BE2C (cell line): ENCODE results near the gene L3MBTL3.
"Not testable (repeated sequence)": the region's sequence is repeated elsewhere in the genome, so short reads cannot be mapped to it uniquely, and the experiment has no call there.

Experiments
- DNase-seq: peaks from one replicate; pipeline ENCODE4 v3.0.0-alpha.2; 2020
- H3K27me3 ChIP-seq: fragments of 250-450 bp; sonication (Bioruptor Pico); 2 replicates; pipeline ENCODE4 v1.5.1; 2020; ENCODE audit warnings: mild to moderate bottlenecking
- H3K36me3 ChIP-seq: fragments of 250-450 bp; sonication (Bioruptor Pico); 2 replicates; pipeline ENCODE4 v1.5.1; 2020; ENCODE audit warnings: mild to moderate bottlenecking
- H3K4me1 ChIP-seq: fragments of 250-450 bp; sonication (Bioruptor Pico); 2 replicates; pipeline ENCODE4 v1.5.1; 2020
- H3K4me3 ChIP-seq: 2 replicates; pipeline ENCODE4 v1.5.1; 2011; ENCODE audit warnings: low read depth, low read length
- H3K9me3 ChIP-seq: fragments of 250-450 bp; sonication (Bioruptor Pico); 2 replicates; pipeline ENCODE4 v1.5.1; 2020
- CTCF ChIP-seq: IDR thresholded peaks from 2 replicates; pipeline ENCODE4 v1.5.1; 2012; ENCODE audit warnings: mild to moderate bottlenecking, low read depth, low read length

L3MBTL3 gene

GRCh38 chr6:130116273-130116672 lies 97.9 kb downstream of the L3MBTL3 start:
- Histone ChIP-seq H3K27me3 (no peaks in the 10 kb centered on the region), H3K4me1 (peaks cover 2% of the 10 kb centered on the region; the same call in 1 of the 2 replicates), H3K9me3 (no peaks in the 10 kb centered on the region), H3K4me3 (no peak overlapping the region), H3K36me3 (no peaks in the 10 kb centered on the region)
- DNase-seq = no peak
- no peak for TF ChIP-seq CTCF

GRCh38 chr6:130117187-130117701 lies 98.9 kb downstream of the L3MBTL3 start:
- H3K27me3 ChIP-seq, H3K4me1 ChIP-seq, DNase-seq: not testable (repeated sequence)

GRCh38 chr6:130118236-130118635 lies 99.9 kb downstream of the L3MBTL3 start:
- TF ChIP-seq CTCF = no peak
- H3K4me1 ChIP-seq = peaks cover 2% of the 10 kb centered on the region; the same call in 1 of the 2 replicates
- DNase-seq = no peak

More at GRCh38 chr6:130117187-130117701, 98.9 kb downstream of the L3MBTL3 start:
- not testable (repeated sequence) for H3K9me3 ChIP-seq, H3K36me3 ChIP-seq, H3K4me3 ChIP-seq

GRCh38 chr6:130119211-130119610 lies 100.8 kb downstream of the L3MBTL3 start:
- Histone ChIP-seq H3K4me3 (no peak overlapping the region), H3K27me3 (no peaks in the 10 kb centered on the region), H3K4me1 (no peaks in the 10 kb centered on the region), H3K36me3 (no peaks in the 10 kb centered on the region), H3K9me3 (no peaks in the 10 kb centered on the region)
- DNase-seq = no peak
- TF ChIP-seq CTCF = no peak

More at GRCh38 chr6:130118236-130118635, 99.9 kb downstream of the L3MBTL3 start:
- H3K36me3 ChIP-seq = no peaks in the 10 kb centered on the region
- H3K27me3 ChIP-seq = no peaks in the 10 kb centered on the region
- H3K9me3 ChIP-seq = no peaks in the 10 kb centered on the region
- no peak overlapping the region for H3K4me3 ChIP-seq

- Histone ChIP-seq H3K4me3 (no peak overlapping the region), H3K4me1 (no peaks in the 10 kb centered on the region), H3K9me3 (no peaks in the 10 kb centered on the region), H3K27me3 (no peaks in the 10 kb centered on the region), H3K36me3 (no peaks in the 10 kb centered on the region)
- no peak for DNase-seq
- TF ChIP-seq CTCF = no peak
Observed at GRCh38 chr6:130120731-130121130, 102.3 kb downstream of the L3MBTL3 start.

GRCh38 chr6:130122243-130122642 lies 103.9 kb downstream of the L3MBTL3 start:
- Histone ChIP-seq H3K36me3 (no peaks in the 10 kb centered on the region), H3K4me1 (no peaks in the 10 kb centered on the region), H3K9me3 (no peaks in the 10 kb centered on the region), H3K4me3 (no peak overlapping the region), H3K27me3 (no peaks in the 10 kb centered on the region)
- no peak for TF ChIP-seq CTCF
- DNase-seq = no peak

- no peak for TF ChIP-seq CTCF
- H3K4me3 ChIP-seq = no peak overlapping the region
- no peaks in the 10 kb centered on the region for H3K4me1 ChIP-seq
- DNase-seq = no peak
- no peaks in the 10 kb centered on the region for H3K36me3 ChIP-seq
- no peaks in the 10 kb centered on the region for H3K27me3 ChIP-seq
- no peaks in the 10 kb centered on the region for H3K9me3 ChIP-seq
Observed at GRCh38 chr6:130127195-130127594, 108.8 kb downstream of the L3MBTL3 start.
